Cardiac muscle cell (in vitro differentiated cells and primary cell): ENCODE results near the gene NAGS. TPM values are rescaled to one million over a fixed set of nuclear protein-coding genes. Genes with fewer than 3 reads are reported as not detected.
A peak's percentile ranks its signal among the peaks of the same experiment; 100 is the strongest.

ENCODE experiments used
- DNase-seq, 2 donors: peaks; one replicate each; pipeline versions ENCODE4 v3.0.0 to v3.0.0-alpha.2; 2010 to 2017; ENCODE audit warnings: low read depth in 1 of 2, low spot score in 1 of 2
- H3K27ac ChIP-seq: fragments of 200-600 bp; sonication (generic); 2 replicates; pipeline ENCODE4 v1.5.1; 2016
- H3K27me3 ChIP-seq: fragments of 200-600 bp; sonication (generic); 2 replicates; pipeline ENCODE4 v1.6.0; 2016; ENCODE audit warnings: control low read depth
- H3K36me3 ChIP-seq: fragments of 200-600 bp; sonication (generic); 2 replicates; pipeline ENCODE4 v1.5.1; 2016; ENCODE audit warnings: control low read depth
- H3K4me1 ChIP-seq: fragments of 200-600 bp; sonication (generic); 2 replicates; pipeline ENCODE4 v1.8.1; 2017; ENCODE audit warnings: low read depth, mild to moderate bottlenecking, mixed run types
- H3K4me3 ChIP-seq: fragments of 200-600 bp; sonication (generic); 2 replicates; pipeline ENCODE4 v1.5.1; 2016; ENCODE audit warnings: mild to moderate bottlenecking
- H3K9me3 ChIP-seq: fragments of 200-600 bp; sonication (generic); 2 replicates; pipeline ENCODE4 v1.5.1; 2017; ENCODE audit warnings: low read depth, mild to moderate bottlenecking, control low read depth
- CTCF ChIP-seq: IDR thresholded peaks from 2 replicates; pipeline ENCODE4 v1.5.1; 2012; ENCODE audit warnings: low read depth, mild to moderate bottlenecking, low read length
- polyA plus RNA-seq: library from polyadenylated mRNA; unstranded; fragments of >200 nt; fragmentation: Nextera tagmentation; extraction: Ambion mirVana; gene quantifications from 2 replicates; pipeline ENCODE4 v1.2.1, GENCODE V29; 2016
- total RNA-seq: library from RNA; depleted of rRNA; stranded (reverse); fragments of >200 nt; gene quantifications from 2 replicates; pipeline ENCODE4 v1.2.3, GENCODE V29; 2016

NAGS gene
- total and polyA plus RNA-seq, 2 experiments from 2014 or later = 5.1 to 6.1 TPM

- H3K4me1 ChIP-seq = no peaks in the 10 kb centered on the region
- no peak for TF ChIP-seq CTCF
- H3K9me3 ChIP-seq = no peaks in the 10 kb centered on the region
- no peaks in the 10 kb centered on the region for H3K36me3 ChIP-seq
- DNase-seq = peak in 1 of 2 donors; percentile 78
- peaks cover 39% of the 10 kb centered on the region for H3K27me3 ChIP-seq
- no peak overlapping the region for H3K4me3 ChIP-seq
- no peak overlapping the region for H3K27ac ChIP-seq
Measured at GRCh38 chr17:44002141-44002848, 2.1 kb upstream of the NAGS start.

- Histone ChIP-seq H3K27me3 (peaks cover 39% of the 10 kb centered on the region), H3K4me3 (peak overlapping the region; percentile 15), H3K27ac (no peak overlapping the region), H3K9me3 (no peaks in the 10 kb centered on the region), H3K36me3 (no peaks in the 10 kb centered on the region), H3K4me1 (peaks cover 4% of the 10 kb centered on the region)
- TF ChIP-seq CTCF = no peak
- DNase-seq = peak in 1 of 2 donors; percentile 34
Measured at GRCh38 chr17:44004761-44005526, 522 bp downstream of the NAGS start.

- Histone ChIP-seq H3K27me3 (peaks cover 39% of the 10 kb centered on the region), H3K27ac (no peak overlapping the region), H3K9me3 (no peaks in the 10 kb centered on the region), H3K4me1 (peaks cover 4% of the 10 kb centered on the region), H3K36me3 (no peaks in the 10 kb centered on the region), H3K4me3 (peak overlapping the region; percentile 64)
- peak; percentile 16 to 35 for DNase-seq
- TF ChIP-seq CTCF = peak; percentile 15
Measured at GRCh38 chr17:44005527-44006271, 1.3 kb downstream of the NAGS start.

- H3K36me3 ChIP-seq = no peaks in the 10 kb centered on the region
- H3K4me3 ChIP-seq = peak overlapping the region; percentile 64
- H3K9me3 ChIP-seq = no peaks in the 10 kb centered on the region
- peaks cover 4% of the 10 kb centered on the region for H3K4me1 ChIP-seq
- H3K27me3 ChIP-seq = peaks cover 39% of the 10 kb centered on the region
- no peak overlapping the region for H3K27ac ChIP-seq
- no peak for DNase-seq
- TF ChIP-seq CTCF = no peak
Measured at GRCh38 chr17:44006272-44006597, 1.8 kb downstream of the NAGS start.

GRCh38 chr17:44006598-44007345, 2.4 kb downstream of the NAGS start:
- TF ChIP-seq CTCF = peak; percentile 67
- H3K27ac ChIP-seq = no peak overlapping the region

More at GRCh38 chr17:44006598-44007345, 2.4 kb downstream of the NAGS start:
- Histone ChIP-seq H3K9me3 (no peaks in the 10 kb centered on the region), H3K4me3 (peak overlapping the region; percentile 64), H3K4me1 (peaks cover 4% of the 10 kb centered on the region), H3K27me3 (peaks cover 39% of the 10 kb centered on the region), H3K36me3 (no peaks in the 10 kb centered on the region)
- peak; percentile 98 for DNase-seq
